Mesenchymal stem cell (in vitro differentiated cells and primary cell): ENCODE measurements around the gene CD68.

Experiments
- DNase-seq: peaks from one replicate; pipeline ENCODE4 v3.0.0-alpha.2; 2013
- H2AFZ ChIP-seq: one replicate; pipeline ENCODE4 v1.6.1; 2013; ENCODE audit warnings: low read depth, mild to moderate bottlenecking, control low read depth, inconsistent platforms, low read length, moderate library complexity
- H2AK5ac ChIP-seq: 2 replicates; pipeline ENCODE4 v1.6.1; 2013; ENCODE audit warnings: low read length, moderate library complexity, mild to moderate bottlenecking, inconsistent platforms; ENCODE audit not compliant: severe bottlenecking
- H2BK120ac ChIP-seq: one replicate; pipeline ENCODE4 v1.6.1; 2013; ENCODE audit warnings: low read depth, mild to moderate bottlenecking, inconsistent platforms, low read length, moderate library complexity
- H2BK12ac ChIP-seq, 2 experiments: one replicate each; pipeline ENCODE4 v1.6.1; 2013; ENCODE audit warnings: inconsistent platforms in 2 of 2, low read length in 2 of 2, mild to moderate bottlenecking in 2 of 2, moderate library complexity in 2 of 2, control low read depth in 1 of 2
- H2BK15ac ChIP-seq: one replicate; pipeline ENCODE4 v1.6.1; 2013; ENCODE audit warnings: mild to moderate bottlenecking, low read depth, inconsistent platforms; ENCODE audit not compliant: poor library complexity, severe bottlenecking
- H2BK5ac ChIP-seq: 2 replicates; pipeline ENCODE4 v1.6.1; 2013; ENCODE audit warnings: low read depth, mild to moderate bottlenecking, low read length, control low read depth, inconsistent platforms; ENCODE audit not compliant: poor library complexity, severe bottlenecking
- H3K14ac ChIP-seq, 2 experiments: one replicate each; pipeline ENCODE4 v1.6.1; 2013; ENCODE audit warnings: inconsistent platforms in 2 of 2, low read length in 2 of 2, control low read depth in 1 of 2, mild to moderate bottlenecking in 1 of 2, moderate library complexity in 1 of 2
- H3K18ac ChIP-seq, 2 experiments: one replicate each; pipeline ENCODE4 v1.6.1; 2013; ENCODE audit warnings: inconsistent platforms in 2 of 2, low read length in 2 of 2, control low read depth in 1 of 2, low read depth in 1 of 2, mild to moderate bottlenecking in 1 of 2
- H3K23ac ChIP-seq, 2 experiments: one replicate each; pipeline ENCODE4 v1.6.1; 2013; ENCODE audit warnings: inconsistent platforms in 2 of 2, low read length in 2 of 2, mild to moderate bottlenecking in 2 of 2, moderate library complexity in 2 of 2, control low read depth in 1 of 2
- H3K27ac ChIP-seq: 2 replicates; pipeline ENCODE4 v1.5.1; 2013; ENCODE audit warnings: mild to moderate bottlenecking, moderate library complexity, low read length, control low read depth, inconsistent platforms; ENCODE audit not compliant: poor library complexity, severe bottlenecking
- H3K27me3 ChIP-seq, 2 experiments: 2 replicates each; pipeline versions ENCODE4 v1.6.1 to v1.7.0; 2013; ENCODE audit warnings: low read length in 2 of 2, mild to moderate bottlenecking in 2 of 2, moderate library complexity in 2 of 2, control low read depth in 1 of 2, inconsistent platforms in 1 of 2; ENCODE audit not compliant: control insufficient read depth in 1 of 2, insufficient read depth in 1 of 2
- H3K36me3 ChIP-seq, 2 experiments: 2 replicates each; pipeline versions ENCODE4 v1.6.1 to v1.7.0; 2013; ENCODE audit warnings: low read length in 2 of 2, control low read depth in 1 of 2, inconsistent platforms in 1 of 2, low read depth in 1 of 2, mild to moderate bottlenecking in 1 of 2; ENCODE audit not compliant: insufficient read depth in 2 of 2, control insufficient read depth in 1 of 2
- H3K4ac ChIP-seq, 2 experiments: one replicate each; pipeline ENCODE4 v1.6.1; 2013; ENCODE audit warnings: inconsistent platforms in 2 of 2, low read length in 2 of 2, mild to moderate bottlenecking in 2 of 2, moderate library complexity in 2 of 2, control low read depth in 1 of 2, low read depth in 1 of 2
- H3K4me1 ChIP-seq: 2 replicates; pipeline ENCODE4 v1.6.1; 2013; ENCODE audit warnings: low read depth, low read length, control low read depth; ENCODE audit not compliant: control insufficient read depth, insufficient read depth
- H3K4me2 ChIP-seq: 2 replicates; pipeline ENCODE4 v1.6.1; 2013; ENCODE audit warnings: low read length, mild to moderate bottlenecking, inconsistent platforms; ENCODE audit not compliant: poor library complexity, severe bottlenecking
- H3K4me3 ChIP-seq, 2 experiments: 2 replicates each; pipeline versions ENCODE4 v1.5.1 to v1.7.0; 2013; ENCODE audit warnings: low read length in 2 of 2, mild to moderate bottlenecking in 2 of 2, control low read depth in 1 of 2, low read depth in 1 of 2; ENCODE audit not compliant: insufficient read depth in 1 of 2
- H3K79me1 ChIP-seq: replicated peaks from 2 replicates; pipeline ENCODE4 v1.6.1; 2013; ENCODE audit warnings: mild to moderate bottlenecking, control low read depth, low read length, inconsistent platforms; ENCODE audit not compliant: poor library complexity, severe bottlenecking
- H3K9ac ChIP-seq: 2 replicates; pipeline ENCODE4 v1.7.0; 2013; ENCODE audit warnings: mild to moderate bottlenecking, low read length, moderate library complexity
- H3K9me3 ChIP-seq: 2 replicates; pipeline ENCODE4 v1.7.0; 2013; ENCODE audit warnings: mild to moderate bottlenecking, low read length; ENCODE audit not compliant: control insufficient read depth
- H4K8ac ChIP-seq: one replicate; pipeline ENCODE4 v1.6.1; 2013; ENCODE audit warnings: inconsistent platforms, mild to moderate bottlenecking, low read length, moderate library complexity
- H4K91ac ChIP-seq: one replicate; pipeline ENCODE4 v1.6.1; 2013; ENCODE audit warnings: mild to moderate bottlenecking, low read length, inconsistent platforms
- WGBS: methylation state at CpG from one replicate; pipeline ENCODE4 v1.1.7; 2013; ENCODE audit warnings: mixed read lengths; 5-methylcytosine and 5-hydroxymethylcytosine counted together

CD68 gene

DNA sequence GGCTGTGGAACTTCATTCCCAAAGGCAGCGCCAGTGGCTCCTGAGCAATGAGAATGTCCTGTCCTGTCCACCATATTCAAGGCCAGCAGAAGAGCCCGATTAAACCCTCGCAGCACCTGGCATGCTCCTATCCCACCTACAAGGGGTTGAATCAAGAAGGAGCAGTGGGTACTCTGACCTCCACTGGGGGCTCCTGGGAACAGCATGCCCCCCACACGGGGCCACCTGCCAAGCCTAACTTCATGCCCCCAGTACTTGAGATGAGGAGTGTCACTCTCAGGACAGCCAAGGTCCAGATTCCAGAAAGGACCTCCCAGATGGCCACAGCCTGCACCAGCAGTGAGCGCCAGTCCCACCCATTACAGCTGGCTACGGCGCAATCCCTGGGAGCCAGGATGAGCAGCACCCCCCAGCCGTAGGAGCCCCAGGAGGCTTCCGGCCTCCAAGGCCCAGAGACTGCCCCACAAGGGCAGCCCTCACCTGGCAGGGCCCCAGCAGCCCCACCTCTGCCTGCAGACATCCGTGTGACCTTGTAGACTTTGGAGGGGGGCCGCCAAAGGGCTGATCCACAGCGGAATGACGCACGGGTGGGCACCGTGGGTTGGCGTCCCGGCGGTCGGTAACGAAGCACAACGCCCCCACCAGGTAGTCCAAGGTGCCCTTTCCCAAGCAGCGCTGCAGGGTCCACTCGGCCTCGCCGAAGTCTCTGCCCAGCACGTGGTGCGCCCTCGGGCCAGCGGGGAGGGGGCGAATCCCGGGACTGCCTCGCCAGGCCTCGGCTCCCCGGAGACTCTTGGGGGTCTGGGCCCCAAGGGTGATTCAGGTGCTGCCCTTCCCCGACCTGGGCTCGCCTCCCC is 3.2 kb downstream of the CD68 start:
- peak overlapping the region in 1 of 2 experiments; percentile 66 for H3K23ac ChIP-seq
- H3K79me1 ChIP-seq, result peaks cover 19% of the 10 kb centered on the region
- H3K36me3 ChIP-seq, result peaks cover 40 to 71% of the 10 kb centered on the region in 2 experiments
- no peaks in the 10 kb centered on the region for H3K27me3 ChIP-seq
- H4K91ac ChIP-seq, result peak overlapping the region; percentile 96
- peak overlapping the region; percentile 98 for H4K8ac ChIP-seq
- H2BK5ac ChIP-seq, result no peak overlapping the region
- H2AK5ac ChIP-seq, result peak overlapping the region; percentile 11
- no peak overlapping the region for H3K14ac ChIP-seq
- no peak for DNase-seq
- peak overlapping the region; percentile 28 to 74 for H2BK12ac ChIP-seq
- peak overlapping the region; percentile 2 for H3K4me2 ChIP-seq
- H2AFZ ChIP-seq, result no peak overlapping the region
- whole genome bisulfite sequencing, result 94% methylated on average over 36 of the region's 36 CpGs
- peak overlapping the region; percentile 93 for H2BK15ac ChIP-seq
- peak overlapping the region; percentile 37 to 89 for H3K4me3 ChIP-seq
- peak overlapping the region; percentile 96 to 97 for H3K4ac ChIP-seq
- peak overlapping the region; percentile 95 for H3K9ac ChIP-seq
- H3K27ac ChIP-seq, result no peak overlapping the region
- peak overlapping the region; percentile 74 to 97 for H3K18ac ChIP-seq
- peaks cover 30% of the 10 kb centered on the region for H3K4me1 ChIP-seq
- peak overlapping the region; percentile 90 for H2BK120ac ChIP-seq
- no peaks in the 10 kb centered on the region for H3K9me3 ChIP-seq

GRCh38 chr17:7583253-7584109 is 4.0 kb downstream of the CD68 start, which contains the start of gene MPDU1:
Gene MPDU1 (plus strand): TSS chr17:7583852. CDS start chr17:7583863, 11 bp downstream.
- peak within 1 kb of the TSS; percentile 96 to 97 for H3K4ac ChIP-seq
- H3K36me3 ChIP-seq, result peaks cover 31 to 70% of the 10 kb centered on the region in 2 experiments
- peak within 1 kb of the TSS; percentile 95 for H3K9ac ChIP-seq
- peak within 1 kb of the TSS; percentile 57 for H2AK5ac ChIP-seq
- H4K8ac ChIP-seq, result peak within 1 kb of the TSS; percentile 98
- H2BK120ac ChIP-seq, result peak within 1 kb of the TSS; percentile 94
- H3K27me3 ChIP-seq, result no peaks in the 10 kb centered on the region
- peak within 1 kb of the TSS; percentile 13 for H3K4me2 ChIP-seq
- H2BK5ac ChIP-seq, result peak within 1 kb of the TSS; percentile 39
- H2AFZ ChIP-seq, result no peak within 1 kb of the TSS
- H3K79me1 ChIP-seq, result peaks cover 19% of the 10 kb centered on the region
- H2BK12ac ChIP-seq, result peak within 1 kb of the TSS; percentile 28 to 74
- H4K91ac ChIP-seq, result peak within 1 kb of the TSS; percentile 96
- H3K4me1 ChIP-seq, result peaks cover 39% of the 10 kb centered on the region
- peak within 1 kb of the TSS; percentile 97 for H3K18ac ChIP-seq
- peak; percentile 96 for DNase-seq
- H3K4me3 ChIP-seq, result peak within 1 kb of the TSS; percentile 43 to 89
- WGBS, result 20% methylated on average over 66 of the region's 69 CpGs
- peak within 1 kb of the TSS; percentile 93 for H2BK15ac ChIP-seq
- H3K14ac ChIP-seq, result peak within 1 kb of the TSS in 1 of 2 experiments; percentile 1
- no peaks in the 10 kb centered on the region for H3K9me3 ChIP-seq
- H3K23ac ChIP-seq, result peak within 1 kb of the TSS in 1 of 2 experiments; percentile 66
- H3K27ac ChIP-seq, result peak within 1 kb of the TSS; percentile 86

DNA sequence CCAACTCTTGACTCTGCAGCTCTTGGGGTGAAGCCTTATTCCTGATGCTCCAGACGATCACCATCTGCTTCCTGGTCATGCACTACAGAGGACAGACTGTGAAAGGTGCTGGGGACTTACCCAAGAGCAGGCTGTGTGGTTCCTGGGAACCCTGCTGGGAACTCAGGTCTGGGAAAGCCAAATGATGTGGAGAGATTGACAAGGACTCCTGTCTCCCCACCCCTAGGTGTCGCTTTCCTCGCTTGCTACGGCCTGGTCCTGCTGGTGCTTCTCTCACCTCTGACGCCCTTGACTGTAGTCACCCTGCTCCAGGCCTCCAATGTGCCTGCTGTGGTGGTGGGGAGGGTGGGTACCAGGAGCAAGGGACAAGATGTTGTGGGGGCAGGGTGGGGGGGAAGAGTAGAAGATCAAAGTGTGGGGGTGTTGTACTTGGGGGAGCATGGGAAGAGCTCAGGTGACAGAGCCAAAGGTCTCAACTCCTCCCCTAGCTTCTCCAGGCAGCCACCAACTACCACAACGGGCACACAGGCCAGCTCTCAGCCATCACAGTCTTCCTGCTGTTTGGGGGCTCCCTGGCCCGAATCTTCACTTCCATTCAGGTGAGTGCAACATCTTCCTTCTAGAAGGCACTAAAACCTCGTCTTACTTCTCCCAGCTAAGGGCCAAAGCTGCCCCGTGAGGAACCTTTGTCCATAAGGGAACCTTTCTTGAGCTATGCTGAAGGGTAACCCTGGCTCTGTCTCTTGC is 7.4 kb downstream of the CD68 start:
- Histone ChIP-seq H2BK12ac (peak overlapping the region; percentile 17 to 28), H3K23ac (no peak overlapping the region), H4K8ac (peak overlapping the region; percentile 27), H3K27me3 (no peaks in the 10 kb centered on the region), H3K4me2 (peak overlapping the region; percentile 9), H2AK5ac (peak overlapping the region; percentile 14), H2BK5ac (no peak overlapping the region), H3K9me3 (no peaks in the 10 kb centered on the region), H2BK120ac (no peak overlapping the region), H4K91ac (peak overlapping the region; percentile 18), H3K18ac (peak overlapping the region in 1 of 2 experiments; percentile 43), H2BK15ac (no peak overlapping the region), H3K4me1 (peaks cover 56% of the 10 kb centered on the region), H3K4ac (no peak overlapping the region), H3K79me1 (peaks cover 35% of the 10 kb centered on the region), H2AFZ (no peak overlapping the region), H3K27ac (peak overlapping the region; percentile 82), H3K9ac (peak overlapping the region; percentile 66), H3K14ac (no peak overlapping the region), H3K4me3 (peak overlapping the region in 1 of 2 experiments; percentile 52), H3K36me3 (peaks cover 39 to 75% of the 10 kb centered on the region in 2 experiments)
- WGBS, result 74% methylated on average over 9 of the region's 9 CpGs
- no peak for DNase-seq
